Kidney capillary endothelial cell (primary cell): ENCODE measurements around the gene AMBP.

Experiments used
- DNase-seq: peaks from one replicate; pipeline ENCODE4 v3.0.0-alpha.2; 2018; ENCODE audit warnings: low spot score

AMBP gene

DNA sequence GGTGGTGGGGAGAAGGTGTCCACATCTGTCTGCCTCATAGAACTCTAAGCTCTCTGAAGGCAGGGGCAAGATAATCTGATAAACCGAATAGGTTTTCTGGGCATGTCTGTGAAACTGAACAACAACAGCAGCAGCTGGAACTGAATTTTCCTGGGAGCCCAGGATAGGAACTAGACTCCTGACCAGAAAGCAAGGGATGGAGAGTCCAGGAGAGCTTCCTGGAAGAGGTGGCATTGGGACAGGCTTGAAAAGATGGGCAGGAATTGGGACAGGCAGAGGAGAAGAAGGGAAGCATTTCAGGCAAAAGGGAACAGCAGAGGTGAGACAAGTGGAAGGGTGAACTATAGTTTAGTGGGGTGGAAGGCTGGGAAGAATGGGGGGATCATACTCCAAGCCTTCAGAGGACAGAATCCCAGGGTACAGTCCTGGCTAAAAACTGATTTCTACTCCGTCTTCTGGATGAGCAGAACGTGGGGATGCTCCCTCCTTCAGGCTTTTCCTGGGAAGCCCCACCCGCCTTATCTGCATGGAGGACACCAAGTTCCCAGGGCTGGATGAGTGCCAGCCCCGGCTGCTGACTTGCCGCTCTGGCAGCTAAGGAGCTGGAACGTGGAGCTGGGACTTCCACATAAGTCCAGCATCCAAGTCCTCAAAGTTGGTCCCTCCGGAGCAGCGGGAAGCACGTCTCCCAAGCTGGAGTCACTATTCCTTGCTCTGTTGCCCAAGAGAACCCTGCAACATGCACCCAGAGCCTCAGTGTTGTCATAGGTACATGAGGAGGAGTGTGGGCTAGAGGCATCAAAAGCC lies 34.9 kb upstream of the AMBP start:
- no peak for DNase-seq

GRCh38 chr9:114112325-114112724 lies 34.2 kb upstream of the AMBP start:
- no peak for DNase-seq

DNA sequence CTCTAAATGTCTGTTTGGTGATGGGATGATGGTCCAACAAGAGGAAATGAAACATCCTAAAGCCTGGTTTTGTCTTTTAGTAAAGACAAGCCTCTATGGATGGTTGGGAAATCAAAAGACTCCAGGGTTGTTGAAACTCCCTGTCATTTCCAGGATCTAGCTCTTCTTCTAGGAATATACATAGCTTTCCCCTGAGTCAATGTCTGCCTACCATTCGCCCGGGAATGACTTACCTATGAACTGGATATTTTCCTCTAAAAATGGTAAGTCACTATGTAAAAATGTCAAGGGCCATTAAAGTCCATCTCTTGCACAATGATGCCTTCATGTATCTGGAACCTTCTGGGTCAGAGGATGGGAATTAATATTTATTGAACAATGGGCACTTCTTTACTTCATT lies 32.1 kb upstream of the AMBP start:
- DNase-seq = no peak

- DNase-seq = no peak
These were observed 31.0 kb upstream of the AMBP start for GRCh38 chr9:114109124-114109523.

DNA sequence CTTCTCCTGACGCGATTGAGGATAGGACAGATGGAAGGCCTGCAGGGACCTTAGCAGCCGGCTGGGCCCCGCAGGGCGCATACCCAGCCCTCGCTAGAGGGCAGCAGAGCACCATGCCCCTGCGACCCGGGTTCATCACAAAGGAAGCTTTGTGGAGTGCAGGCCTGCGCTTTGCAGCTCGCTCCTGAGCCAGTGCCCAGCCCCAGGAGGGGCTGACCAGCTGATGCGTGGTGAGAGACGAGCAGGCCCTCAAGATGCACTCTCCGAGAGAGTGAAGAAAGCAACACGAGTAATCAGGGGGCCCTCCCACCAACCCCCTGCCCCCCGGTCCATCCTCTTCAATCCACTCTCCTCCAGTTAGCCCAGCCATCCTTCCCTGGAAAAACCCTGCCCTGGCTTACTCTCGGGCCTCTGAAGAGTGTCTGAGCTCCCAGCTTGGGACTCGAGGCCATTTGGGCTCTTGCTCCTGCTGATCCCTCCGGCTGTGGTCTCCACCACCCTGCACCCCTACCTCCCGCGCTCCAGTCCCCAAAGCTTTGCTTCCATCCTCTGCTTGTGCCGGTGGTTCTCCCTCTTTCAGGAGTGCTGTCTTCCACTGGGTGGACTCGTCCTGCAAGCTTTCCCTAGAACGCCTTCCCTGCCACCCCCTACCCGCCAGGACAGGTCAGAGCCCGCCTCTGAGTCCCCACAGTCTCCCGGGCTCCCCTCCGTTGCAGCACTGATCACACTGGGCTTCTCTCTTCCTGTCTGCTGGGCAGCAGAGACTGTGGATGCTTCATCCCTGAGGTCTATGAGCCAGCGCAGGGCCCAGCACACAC lies 30.1 kb upstream of the AMBP start:
- peak; percentile 83 for DNase-seq

GRCh38 chr9:114107286-114108001 lies 29.3 kb upstream of the AMBP start:
- no peak for DNase-seq

DNA sequence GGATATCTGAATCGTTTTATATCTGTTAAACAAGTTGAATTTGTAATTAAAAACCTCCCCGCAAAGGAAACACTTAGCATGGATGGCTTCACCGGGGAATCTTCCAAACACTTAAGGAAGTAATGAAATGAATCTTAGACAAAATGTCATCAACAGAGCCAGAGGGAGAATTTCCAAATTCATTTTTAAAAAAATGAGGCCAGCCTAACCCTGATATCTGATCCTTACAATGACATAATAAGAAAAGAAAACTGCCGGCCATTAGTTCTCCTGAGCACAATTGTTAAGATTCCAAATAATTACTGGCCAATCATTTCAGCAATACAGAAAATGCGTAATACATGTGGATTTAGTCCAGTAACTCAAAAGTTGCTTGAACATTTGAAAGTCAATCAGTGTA lies 27.1 kb upstream of the AMBP start:
- no peak for DNase-seq

DNA sequence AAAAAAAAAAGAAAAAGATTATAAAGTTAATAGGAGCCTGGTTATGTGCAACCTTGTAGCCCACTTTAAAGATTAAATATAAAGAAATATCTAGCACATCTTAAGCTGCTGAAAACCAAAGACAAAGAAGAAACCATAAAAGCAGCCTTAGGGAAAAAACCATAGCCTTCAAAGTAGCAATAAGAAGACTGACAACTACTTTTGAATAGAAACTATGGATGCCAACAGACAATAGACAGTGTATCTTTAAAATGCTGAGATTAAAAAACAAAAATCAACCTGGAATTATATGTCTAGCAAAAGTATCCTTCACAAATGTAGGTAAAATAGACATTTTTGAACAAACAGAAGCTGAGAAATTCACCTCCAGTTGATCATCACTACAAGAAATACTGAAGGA lies 24.4 kb upstream of the AMBP start:
- DNase-seq = no peak

- no peak for DNase-seq
These were observed 22.4 kb upstream of the AMBP start for GRCh38 chr9:114100536-114100935.

- DNase-seq = no peak
These were observed 21.7 kb upstream of the AMBP start for GRCh38 chr9:114099669-114100270.

GRCh38 chr9:114098936-114099668 lies 21.0 kb upstream of the AMBP start, which contains the start of gene KIF12:
Gene KIF12 (minus strand): TSS chr9:114099292. CDS start chr9:114099276, 16 bp downstream.
- DNase-seq = no peak

GRCh38 chr9:114098021-114098935 lies 20.2 kb upstream of the AMBP start:
- DNase-seq = no peak

DNA sequence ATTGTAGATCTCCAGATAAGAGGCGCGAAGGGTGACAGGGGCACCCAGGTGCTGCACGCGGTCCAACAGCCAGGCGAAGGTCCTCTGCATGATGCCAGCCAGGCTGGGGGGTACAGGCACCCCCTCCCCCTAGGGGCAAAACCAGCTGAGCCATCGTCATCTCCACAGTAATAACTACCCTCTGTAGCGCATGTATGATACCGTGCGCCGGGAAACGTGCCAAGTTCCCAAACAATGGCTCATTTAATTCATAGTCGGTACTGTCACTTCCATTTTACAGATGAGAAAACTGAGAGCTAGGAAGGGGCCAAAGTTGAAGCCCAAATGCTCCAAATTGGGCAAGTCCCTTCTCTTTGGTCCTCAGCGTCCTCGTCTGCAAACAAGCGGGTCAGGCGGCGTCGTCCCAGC lies 19.5 kb upstream of the AMBP start:
- DNase-seq = no peak

DNA sequence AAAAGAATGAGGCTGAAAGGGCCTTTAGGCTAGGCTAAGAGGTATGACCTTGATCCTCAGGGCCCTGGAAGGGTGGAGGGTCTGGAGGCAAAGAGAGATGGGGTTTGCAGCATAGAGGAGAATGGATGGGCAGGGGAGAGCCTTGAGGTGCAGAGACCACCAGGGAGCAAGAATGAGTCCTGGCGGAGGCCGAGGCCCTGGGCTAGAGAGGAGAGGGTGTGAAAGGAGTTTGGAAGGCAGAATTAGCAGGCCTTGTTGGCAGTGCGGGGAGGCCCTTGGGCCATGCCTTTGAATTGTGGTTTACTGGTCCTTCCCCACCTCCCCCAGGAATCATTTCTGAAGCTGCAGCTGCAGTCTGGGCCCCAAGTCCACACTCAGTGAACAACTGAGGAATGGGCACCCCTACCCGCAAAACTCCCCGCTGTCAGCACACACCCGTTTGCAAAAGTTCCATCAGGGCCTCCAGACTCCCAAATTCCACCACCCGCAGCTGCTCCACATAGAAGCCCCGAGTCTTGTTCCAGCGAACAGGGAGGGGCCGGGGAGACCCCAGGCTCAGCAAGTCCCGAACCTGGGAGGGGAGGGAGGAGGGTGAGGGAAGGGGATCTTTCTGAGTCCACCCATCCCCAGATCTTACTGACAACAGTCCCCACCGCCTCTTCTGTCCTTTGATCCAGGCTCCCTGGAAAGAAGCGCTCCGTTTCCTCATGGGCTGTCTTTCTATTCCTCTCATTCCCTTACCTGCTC lies 18.9 kb upstream of the AMBP start:
- no peak for DNase-seq

GRCh38 chr9:114096041-114096511 lies 18.0 kb upstream of the AMBP start:
- DNase-seq = no peak

GRCh38 chr9:114094971-114095370 lies 16.9 kb upstream of the AMBP start:
- no peak for DNase-seq

DNA sequence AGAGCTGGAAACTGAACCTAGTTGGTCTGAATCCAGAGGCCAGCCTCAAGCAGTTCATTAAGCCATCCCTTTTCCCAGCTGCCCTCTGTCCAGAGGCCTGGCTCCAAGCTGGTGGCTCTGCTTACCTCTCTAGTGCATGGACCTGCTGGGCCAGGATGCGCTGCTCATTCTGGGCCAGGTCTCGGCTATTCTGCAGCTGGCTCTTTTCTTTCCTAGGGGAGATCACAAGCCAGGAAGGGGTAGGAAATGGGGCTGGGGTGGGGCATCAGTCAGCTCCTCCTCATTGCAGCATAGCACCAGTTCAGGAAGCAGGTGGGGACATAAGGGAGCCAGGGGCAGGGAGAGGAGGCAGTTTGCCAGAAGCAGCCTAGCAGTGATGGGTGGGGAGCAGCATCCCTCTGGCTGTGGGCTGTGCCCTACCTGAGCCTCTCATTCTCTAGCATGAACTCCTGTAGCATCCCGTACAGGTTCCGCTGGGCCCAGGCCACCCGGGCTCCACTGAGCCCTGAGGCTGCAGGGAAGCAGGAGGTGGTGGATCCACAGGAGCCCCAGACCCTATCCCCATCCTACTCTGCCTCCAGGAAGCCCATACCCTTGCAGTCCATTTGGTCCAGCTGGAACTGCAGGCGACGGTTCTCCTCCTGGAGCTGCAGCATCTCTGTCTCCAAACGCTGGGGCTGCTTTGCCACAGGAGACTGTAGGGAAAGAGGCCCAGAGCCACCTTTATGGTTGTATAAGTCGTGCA lies 15.8 kb upstream of the AMBP start:
- DNase-seq = no peak

DNA sequence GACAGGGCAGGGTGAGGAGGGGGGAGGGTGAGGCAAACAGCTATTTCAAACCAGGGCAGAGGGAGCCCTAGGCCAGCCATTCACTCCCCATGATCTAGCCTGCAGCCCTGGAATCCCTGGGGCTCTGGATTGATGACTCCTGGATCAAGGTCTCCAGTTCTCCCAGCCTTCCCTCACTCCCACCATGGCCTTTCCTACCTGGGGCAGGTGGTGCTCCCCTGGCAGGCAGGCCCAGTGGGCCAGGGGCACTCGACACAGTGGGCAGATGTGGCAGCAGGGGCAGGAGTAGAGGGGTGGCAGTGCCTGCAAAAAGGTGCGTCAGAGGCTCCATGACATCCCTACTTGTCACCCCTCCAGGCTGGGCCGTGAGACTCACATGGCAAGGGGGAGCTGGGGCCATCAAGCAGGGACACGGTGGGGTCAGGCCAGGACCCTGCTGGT lies 15.0 kb upstream of the AMBP start:
- no peak for DNase-seq

DNA sequence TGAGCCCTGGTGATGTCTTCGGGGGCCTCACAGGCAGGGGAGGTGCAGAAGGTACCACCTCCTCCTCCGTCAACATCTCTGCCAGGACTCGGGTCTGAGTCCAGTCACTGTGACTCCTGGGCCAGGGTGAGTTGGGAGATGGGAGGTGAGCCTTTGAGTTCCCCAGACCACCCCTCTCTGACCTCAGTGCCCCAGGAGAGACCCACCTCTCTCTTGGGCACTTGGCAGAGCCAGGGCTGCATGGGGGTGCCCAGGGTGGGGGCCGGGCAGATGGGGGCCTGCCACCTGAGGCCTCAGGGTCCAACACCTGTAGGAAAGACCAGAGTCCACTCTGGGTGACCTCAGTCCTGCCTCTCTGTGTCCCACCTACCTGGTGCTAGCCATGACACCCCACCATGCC lies 14.2 kb upstream of the AMBP start:
- DNase-seq = no peak
